Caco-2 (cell line): ENCODE measurements around the gene C10orf143. TPM values are rescaled to one million over a fixed set of nuclear protein-coding genes. Genes with fewer than 3 reads are reported as not detected.

Experiments
- BruUV-seq: library from RNA; stranded (reverse); fragments of 400-500 nt; replicated peaks from 2 replicates; lab custom pipeline; 2021; lab: Mats Ljungman, UMichigan
- CTCF ChIA-PET: fragments of 300-600 bp; sonication (Branson Sonifier 250); formaldehyde crosslinking; loops from one replicate; lab custom pipeline; 2022; ENCODE audit warnings: antibody characterized with exemption; lab: Charles Lee
- POLR2A ChIA-PET: fragments of 300-600 bp; sonication (Branson Sonifier 250); formaldehyde crosslinking; loops from one replicate; lab custom pipeline; 2022; ENCODE audit warnings: antibody characterized with exemption; lab: Charles Lee
- DNase-seq, 2 experiments: peaks; one replicate each; pipeline versions ENCODE4 v3.0.0 to v3.0.0-alpha.2; 2020 to 2022
- H3K27me3 ChIP-seq: replicated peaks from 2 replicates; pipeline ENCODE4 v1.6.0; 2011; ENCODE audit warnings: low read length; ENCODE audit not compliant: control insufficient read depth, insufficient read depth
- H3K36me3 ChIP-seq: 2 replicates; pipeline ENCODE4 v1.5.1; 2011; ENCODE audit warnings: low read length; ENCODE audit not compliant: control insufficient read depth, insufficient read depth
- H3K4me1 ChIP-seq: fragments of 250-450 bp; sonication (Bioruptor Pico); 2 replicates; pipeline ENCODE4 v1.5.1; 2020; ENCODE audit warnings: mild to moderate bottlenecking
- H3K4me3 ChIP-seq: 2 replicates; pipeline ENCODE4 v1.5.1; 2011; ENCODE audit warnings: low read depth, mild to moderate bottlenecking, control low read depth, low read length
- H3K9me3 ChIP-seq: fragments of 250-450 bp; sonication (Bioruptor Pico); 2 replicates; pipeline ENCODE4 v1.5.1; 2020; ENCODE audit warnings: mild to moderate bottlenecking, moderate library complexity
- H3K27ac Mint-ChIP-seq: one replicate; pipeline ENCODE4 v1.8.0; 2022; ENCODE audit warnings: mixed read lengths; ENCODE audit not compliant: unreplicated experiment
- H3K27me3 Mint-ChIP-seq: one replicate; pipeline ENCODE4 v1.8.0; 2022; ENCODE audit warnings: mixed read lengths; ENCODE audit not compliant: insufficient read depth, unreplicated experiment
- H3K36me3 Mint-ChIP-seq: one replicate; pipeline ENCODE4 v1.8.0; 2022; ENCODE audit warnings: mild to moderate bottlenecking, mixed read lengths; ENCODE audit not compliant: insufficient read depth, unreplicated experiment
- H3K4me1 Mint-ChIP-seq: one replicate; pipeline ENCODE4 v1.8.0; 2022; ENCODE audit warnings: low read depth, mixed read lengths; ENCODE audit not compliant: unreplicated experiment
- H3K4me3 Mint-ChIP-seq: one replicate; pipeline ENCODE4 v1.8.0; 2022; ENCODE audit warnings: mild to moderate bottlenecking, moderate library complexity, mixed read lengths; ENCODE audit not compliant: unreplicated experiment
- H3K9me3 Mint-ChIP-seq: one replicate; pipeline ENCODE4 v1.8.0; 2022; ENCODE audit warnings: mixed read lengths; ENCODE audit not compliant: unreplicated experiment
- CTCF ChIP-seq, 2 experiments: fragments of 200-600 bp in 1 of 2; IDR thresholded peaks; 1 replicate in 1 of 2; 2 replicates in 1 of 2; pipeline versions ENCODE4 v1.5.1 to v1.8.0; 2011 to 2022; ENCODE audit warnings: antibody characterized with exemption in 1 of 2, control low read depth in 1 of 2, inconsistent platforms in 1 of 2, low read depth in 1 of 2, low read length in 1 of 2, mild to moderate bottlenecking in 1 of 2, moderate library complexity in 1 of 2; ENCODE audit not compliant: insufficient read depth in 1 of 2, severe bottlenecking in 1 of 2, unreplicated experiment in 1 of 2
- intact Hi-C: fragments of 100-400 bp; cut with micrococcal nuclease; formaldehyde crosslinking; loops from one replicate; pipeline ENCODE4 v1.10.0; 2022; ENCODE audit not compliant: unreplicated experiment
- total RNA-seq: library from RNA; stranded (reverse); gene quantifications from 2 replicates; pipeline ENCODE4 v1.2.3, GENCODE V29; 2022

Gene C10orf143
- total RNA-seq, 1 experiment from 2014 or later = 0.54 TPM

- no peaks in the 10 kb centered on the region for H3K9me3 Mint-ChIP-seq
- H3K36me3 Mint-ChIP-seq = no peaks in the 10 kb centered on the region
- BruUV-seq = no TSS peak
- no peaks in the 10 kb centered on the region for H3K4me1 Mint-ChIP-seq
- POLR2A ChIA-PET = no interaction called here
- H3K27me3 Mint-ChIP-seq = peaks cover 35% of the 10 kb centered on the region
- no peaks in the 10 kb centered on the region for H3K36me3 ChIP-seq
- DNase-seq = peak in 1 of 2 experiments; percentile 21
- intact Hi-C loops = no loop called here
- CTCF ChIA-PET = interaction anchor here (0.6 kb wide), 1 partner anchor 88 kb away, joined by 4 read pairs; no protein-coding TSS in a partner anchor
- no peaks in the 10 kb centered on the region for H3K9me3 ChIP-seq
- no peak overlapping the region for H3K4me3 ChIP-seq
- TF ChIP-seq CTCF (IDR thresholded peaks at IDR 0.05; ENCODE audit: insufficient read depth in 1 of 2, low read depth in 1 of 2, low read length in 1 of 2, severe bottlenecking in 1 of 2, unreplicated experiment in 1 of 2) = no peak
- no peak overlapping the region for H3K4me3 Mint-ChIP-seq
- H3K27me3 ChIP-seq = no peaks in the 10 kb centered on the region; the same call in 1 of the 2 replicates
- no peaks in the 10 kb centered on the region for H3K4me1 ChIP-seq
- no peak overlapping the region for H3K27ac Mint-ChIP-seq
Observed at GRCh38 chr10:130039141-130039540, 71.5 kb downstream of the C10orf143 start.

- Histone ChIP-seq H3K27me3 (no peaks in the 10 kb centered on the region; the same call in 1 of the 2 replicates), H3K4me1 (no peaks in the 10 kb centered on the region), H3K4me3 (no peak overlapping the region), H3K9me3 (no peaks in the 10 kb centered on the region), H3K36me3 (no peaks in the 10 kb centered on the region)
- Mint-ChIP-seq H3K4me3 (no peak overlapping the region), H3K36me3 (no peaks in the 10 kb centered on the region), H3K27ac (no peak overlapping the region), H3K27me3 (peaks cover 30% of the 10 kb centered on the region), H3K9me3 (no peaks in the 10 kb centered on the region), H3K4me1 (no peaks in the 10 kb centered on the region)
- intact Hi-C loops = no loop called here
- no TSS peak for BruUV-seq
- DNase-seq = peak in 1 of 2 experiments; percentile 12
- TF ChIP-seq CTCF (IDR thresholded peaks at IDR 0.05; ENCODE audit: insufficient read depth in 1 of 2, low read depth in 1 of 2, low read length in 1 of 2, severe bottlenecking in 1 of 2, unreplicated experiment in 1 of 2) = no peak
- ChIA-PET CTCF (no interaction called here), POLR2A (no interaction called here)
Observed at GRCh38 chr10:130038611-130039109, 72.0 kb downstream of the C10orf143 start.

GRCh38 chr10:130038019-130038555, 72.5 kb downstream of the C10orf143 start:
- no peaks in the 10 kb centered on the region for H3K4me1 ChIP-seq
- no peak for TF ChIP-seq CTCF (IDR thresholded peaks at IDR 0.05; ENCODE audit: insufficient read depth in 1 of 2, low read depth in 1 of 2, low read length in 1 of 2, severe bottlenecking in 1 of 2, unreplicated experiment in 1 of 2)
- POLR2A ChIA-PET = no interaction called here
- no peak overlapping the region for H3K4me3 ChIP-seq
- Mint-ChIP-seq H3K4me1 (no peaks in the 10 kb centered on the region), H3K9me3 (no peaks in the 10 kb centered on the region), H3K4me3 (no peak overlapping the region), H3K36me3 (no peaks in the 10 kb centered on the region), H3K27ac (no peak overlapping the region), H3K27me3 (peaks cover 25% of the 10 kb centered on the region)
- H3K27me3 ChIP-seq = no peaks in the 10 kb centered on the region; the same call in 1 of the 2 replicates
- intact Hi-C loops = no loop called here
- DNase-seq = peak in 1 of 2 experiments; percentile 17
- BruUV-seq = no TSS peak
- no peaks in the 10 kb centered on the region for H3K36me3 ChIP-seq
- no peaks in the 10 kb centered on the region for H3K9me3 ChIP-seq
- CTCF ChIA-PET = no interaction called here
